NCI-H524 (cell line): ENCODE data around the gene KLF16.

Experiments
- DNase-seq, 2 experiments: peaks; one replicate each; lab custom pipeline; 2025; lab: John Stamatoyannopoulos, UW

KLF16 gene

DNA sequence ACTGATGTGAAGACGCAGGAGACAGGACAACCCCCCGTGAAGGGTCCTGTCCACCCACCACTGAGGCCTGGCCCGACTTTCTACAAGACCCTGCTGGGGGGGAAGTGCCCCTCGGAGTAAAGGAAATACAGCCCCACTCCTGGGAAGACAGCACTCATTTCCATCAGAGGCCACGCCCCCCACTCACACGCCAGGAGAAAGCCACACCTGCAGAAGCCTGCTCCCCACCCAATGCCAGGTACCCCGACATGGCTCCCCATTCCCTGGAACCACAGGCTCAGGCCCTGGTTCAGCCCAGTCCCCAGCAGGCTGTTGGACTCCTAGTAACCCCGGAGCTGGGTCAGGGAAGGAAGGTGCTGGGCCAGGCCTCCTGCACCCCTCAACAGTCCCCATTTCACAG is 40.4 kb downstream of the KLF16 start:
- DNase-seq: no peak

DNA sequence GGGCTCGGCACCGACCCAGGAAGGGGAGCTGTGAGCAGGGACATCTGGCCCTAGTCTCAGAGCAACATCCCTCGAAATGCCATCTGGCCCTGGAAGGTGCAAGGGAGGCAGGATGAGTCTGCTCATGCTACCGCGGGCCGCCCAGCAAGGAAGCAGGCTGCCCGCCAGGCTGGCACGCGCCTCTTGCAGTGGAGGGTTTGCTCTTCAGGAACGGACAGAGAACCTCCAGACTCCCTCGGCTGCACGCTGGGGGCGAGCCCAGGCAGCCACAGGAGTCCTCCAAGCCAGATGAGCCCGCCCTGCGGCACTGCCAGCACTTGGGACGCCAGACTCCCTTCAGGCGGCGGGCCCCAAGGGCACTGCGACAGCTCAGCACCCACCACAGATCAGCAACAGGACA is 41.2 kb downstream of the KLF16 start:
- peak; percentile 20 to 74 for DNase-seq

DNA sequence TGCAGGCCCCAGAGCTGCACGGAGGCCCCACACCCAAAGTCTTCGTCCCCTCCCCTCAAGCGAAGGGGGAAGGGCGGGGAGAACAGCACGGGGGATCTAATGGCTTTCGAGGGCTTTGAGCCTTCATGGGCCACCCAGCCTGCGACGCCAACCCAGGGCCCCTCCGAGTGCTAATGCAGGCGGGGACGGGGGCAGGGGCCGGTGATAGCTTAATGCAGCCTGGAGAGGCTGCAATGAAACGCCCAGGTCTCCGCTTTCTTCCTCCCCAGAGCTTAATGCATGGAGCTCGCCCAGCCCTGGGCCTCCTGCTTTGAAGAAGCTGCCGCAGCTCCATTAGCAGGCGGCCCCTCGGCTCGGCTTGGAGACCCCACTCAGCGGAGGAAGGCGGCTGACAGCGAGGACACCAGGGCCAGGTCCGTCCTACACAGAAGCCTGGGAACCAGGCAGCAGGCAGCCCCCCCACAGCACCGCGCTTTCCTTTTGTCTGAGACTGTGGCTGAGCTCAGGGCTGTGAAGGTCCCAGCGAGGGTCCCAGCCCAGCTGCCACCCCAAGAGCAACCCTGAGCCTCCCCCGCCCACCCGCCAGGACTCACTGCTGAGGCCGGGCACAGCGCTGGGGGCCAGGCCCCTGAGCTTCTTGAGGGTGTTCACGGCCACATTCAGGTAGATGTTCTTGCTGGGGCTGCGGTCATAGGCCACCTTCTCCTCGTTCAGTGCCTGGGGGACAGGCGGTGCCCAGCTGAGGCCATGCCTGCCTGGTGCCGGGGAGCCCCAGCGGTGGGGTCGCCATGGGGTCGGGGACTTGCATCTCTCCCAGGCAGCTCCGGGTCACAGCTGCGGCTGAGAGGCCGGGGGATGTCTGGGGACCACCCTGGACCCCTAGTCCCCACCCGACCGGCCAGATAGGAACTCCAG is 43.8 kb downstream of the KLF16 start:
- no peak for DNase-seq

DNA sequence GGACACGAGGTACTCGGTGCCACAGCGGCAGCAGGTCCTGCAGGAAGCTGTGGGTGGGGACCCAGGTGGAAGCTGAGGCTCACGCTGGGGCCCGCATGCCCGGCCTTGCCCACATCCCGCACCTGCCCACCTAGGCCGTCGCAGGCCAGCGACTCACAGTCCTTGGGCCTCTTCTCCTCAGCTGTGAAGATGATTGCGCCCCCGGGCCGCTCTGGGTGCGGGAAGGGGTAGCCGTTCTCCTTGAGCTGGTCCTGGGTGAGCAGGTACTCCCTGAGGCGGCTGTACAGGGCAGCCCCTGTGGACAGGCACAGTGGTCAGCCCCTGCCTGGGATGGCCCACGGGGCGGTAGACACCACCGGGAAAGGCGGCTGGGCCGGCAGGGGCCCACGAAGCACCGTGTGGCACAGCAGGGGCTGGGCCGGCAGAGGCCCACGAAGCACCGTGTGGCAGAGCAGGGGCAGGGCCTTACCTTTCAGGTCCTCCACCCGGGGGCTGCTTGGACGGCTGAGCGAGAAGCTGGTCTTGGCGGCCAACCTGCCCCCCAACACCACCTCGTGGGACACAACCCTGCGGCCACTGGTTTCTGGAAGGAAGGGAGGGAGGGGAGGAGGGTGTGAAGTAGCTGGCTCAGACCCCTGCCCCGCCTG is 44.7 kb downstream of the KLF16 start:
- DNase-seq: no peak

DNA sequence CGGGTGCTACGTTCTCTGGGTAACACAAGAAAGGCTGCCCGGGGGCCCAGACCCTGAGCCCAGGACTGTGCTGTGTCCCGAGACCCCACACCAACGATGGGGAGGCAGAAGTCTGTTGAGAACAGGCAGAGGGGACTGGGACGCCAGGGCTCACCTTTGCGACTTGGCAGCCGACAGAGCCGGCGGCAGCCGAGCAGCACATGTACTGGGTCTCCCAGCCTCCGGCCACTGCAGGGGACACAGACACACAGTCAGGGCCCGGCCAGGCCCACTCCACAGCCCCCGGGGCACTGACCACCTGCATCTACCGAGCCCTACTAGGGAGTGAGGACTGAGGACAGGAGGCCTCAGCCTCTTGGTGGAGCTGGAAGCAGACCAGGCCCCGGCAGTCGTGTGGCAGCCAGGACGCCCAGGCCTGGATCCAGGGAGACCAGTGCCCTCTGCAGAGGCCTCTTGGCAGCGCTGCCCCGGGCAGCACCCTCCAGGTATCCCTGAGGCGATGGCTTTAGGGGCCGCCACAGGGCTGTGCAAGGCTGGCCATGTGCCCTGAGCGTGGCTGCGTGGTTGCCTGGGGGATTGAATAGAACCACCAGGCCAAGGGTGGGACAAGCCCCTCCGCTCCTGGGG is 45.7 kb downstream of the KLF16 start:
- DNase-seq: no peak

DNA sequence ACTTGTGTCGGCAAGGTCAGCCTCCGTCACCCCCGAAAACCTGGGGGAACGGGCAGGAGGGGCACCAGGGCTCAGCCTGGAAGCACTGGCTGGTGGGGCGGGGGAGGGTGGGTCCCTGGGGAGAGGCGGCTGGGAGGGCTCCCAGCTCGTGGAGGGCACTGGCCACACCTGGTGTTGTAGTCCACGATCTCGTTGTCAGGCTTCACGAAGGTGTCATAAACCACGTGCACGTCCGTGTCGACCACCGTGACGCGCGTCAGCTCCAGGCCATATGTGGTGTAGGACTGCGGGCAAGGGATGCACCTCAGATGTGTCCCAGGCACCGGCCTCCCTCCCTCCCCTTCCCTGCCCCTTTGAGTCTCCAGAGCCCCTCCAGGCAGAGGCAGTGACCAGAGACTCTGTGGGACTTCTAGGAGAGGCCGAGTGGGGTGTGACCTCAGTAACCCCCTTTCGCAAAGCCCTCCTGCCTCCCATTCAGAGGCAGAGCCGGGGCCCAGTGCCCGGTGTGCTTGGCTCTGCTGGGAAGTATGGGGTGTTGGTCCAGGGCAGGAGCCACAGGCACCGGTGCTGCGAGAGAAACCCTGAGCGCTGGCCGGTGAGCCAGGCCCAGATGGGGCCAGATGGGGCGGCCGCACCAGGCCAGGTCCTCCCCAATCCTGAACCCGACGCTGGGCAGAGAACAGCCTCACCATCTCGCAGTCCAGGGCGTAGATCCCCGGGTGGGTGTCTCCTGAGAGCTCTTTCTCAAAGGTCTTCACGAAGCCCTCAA is 46.7 kb downstream of the KLF16 start:
- no peak for DNase-seq

DNA sequence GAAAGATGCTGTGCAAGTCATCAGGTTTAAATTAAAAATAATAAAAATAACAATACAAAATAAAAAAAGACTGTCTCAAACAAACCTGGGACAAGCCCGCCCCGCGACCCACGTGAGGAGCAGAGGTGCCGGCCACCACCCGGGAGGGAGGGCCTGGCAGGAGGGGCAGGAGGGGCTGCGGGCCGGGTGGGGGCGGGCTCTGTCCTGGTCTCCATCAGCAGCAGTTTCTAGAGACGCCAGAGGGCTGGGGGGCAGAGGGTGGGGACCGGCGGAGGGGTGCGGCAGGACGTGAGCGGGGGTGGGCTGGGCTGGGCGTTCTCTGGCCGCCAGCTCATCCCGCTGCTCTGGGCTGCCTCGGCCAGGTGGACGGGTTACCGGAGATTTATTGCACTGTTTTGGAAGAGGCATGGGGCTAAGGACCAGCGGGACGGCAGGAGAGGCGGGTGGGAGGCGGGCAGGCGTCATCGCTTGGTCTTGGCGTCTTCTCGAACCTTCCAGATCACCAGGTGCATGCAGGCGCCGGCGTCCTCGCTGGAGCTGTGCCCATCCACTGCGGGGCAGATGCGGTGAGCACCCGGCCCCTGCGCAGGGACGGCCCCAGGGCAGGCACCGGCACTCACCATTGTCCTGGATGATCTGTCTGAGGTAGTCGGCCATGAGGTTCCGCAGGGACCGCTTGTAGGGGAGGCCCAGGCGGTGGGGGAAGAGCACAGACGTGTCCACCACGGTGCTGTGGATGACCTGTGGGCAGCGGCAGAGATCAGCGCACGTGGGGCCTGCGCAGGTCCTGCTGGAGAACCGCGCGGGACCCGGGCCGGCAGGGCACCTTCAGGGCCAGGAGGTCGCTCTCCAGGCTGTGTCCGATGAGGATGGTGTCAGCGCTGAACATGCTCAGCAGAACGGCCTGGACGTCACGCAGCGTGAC is 47.5 kb downstream of the KLF16 start:
- DNase-seq: no peak

DNA sequence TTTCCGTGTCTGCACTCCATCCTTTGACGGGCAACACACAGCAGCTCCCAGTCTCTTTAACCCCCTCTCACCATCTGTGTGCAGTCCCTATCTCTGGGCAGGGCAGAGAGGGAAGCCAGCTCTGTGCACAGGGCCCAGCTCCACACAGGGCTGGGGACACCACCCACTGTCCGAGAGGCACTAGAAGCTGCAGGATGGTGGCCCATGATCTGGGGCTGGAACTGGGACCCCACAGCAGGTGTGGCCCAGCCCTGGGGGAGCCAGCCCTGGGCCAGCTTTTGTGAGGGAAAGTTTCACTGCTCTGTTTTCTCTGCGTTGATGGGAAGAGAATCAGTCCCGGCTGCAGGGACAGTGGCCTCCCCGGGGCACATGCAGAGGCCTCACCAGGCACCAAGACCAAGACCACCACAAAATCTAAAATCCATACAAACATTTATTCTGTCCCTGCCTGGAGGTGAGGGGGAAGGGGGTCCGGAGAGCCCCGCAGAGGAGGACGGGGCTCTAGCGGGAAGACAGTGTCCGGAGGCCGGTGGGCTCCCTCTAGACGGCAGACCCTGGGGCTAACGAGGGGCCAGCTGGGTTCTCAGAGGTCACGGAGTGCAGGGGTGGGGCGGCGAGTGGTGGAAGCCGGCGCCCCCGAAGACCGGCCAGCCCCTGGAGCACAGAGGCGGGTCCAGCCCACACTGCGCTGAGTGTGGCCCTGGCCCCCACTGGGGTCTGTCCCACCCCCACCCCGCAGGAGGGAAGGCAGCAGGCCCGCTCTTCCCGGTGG is 48.4 kb downstream of the KLF16 start:
- no peak for DNase-seq

DNA sequence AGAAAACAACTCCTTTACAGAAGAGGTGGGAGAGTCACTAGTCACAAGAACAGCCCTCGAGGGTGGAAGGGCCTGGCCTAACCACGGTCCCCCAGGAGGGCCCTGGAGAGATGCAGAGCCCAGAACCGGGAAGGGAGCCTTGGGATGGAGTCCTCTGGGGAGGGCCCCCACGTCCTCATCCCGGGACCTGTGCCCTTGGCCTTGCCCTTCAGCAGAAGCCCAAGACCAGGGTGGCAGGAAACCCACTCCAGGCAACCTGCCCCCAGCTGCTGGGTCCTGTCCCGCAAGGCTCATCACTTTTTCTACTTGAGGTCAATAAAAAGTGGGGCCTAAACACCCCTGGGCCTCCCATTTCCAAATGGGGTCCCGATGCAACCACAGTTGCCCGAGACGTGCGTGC is 49.0 kb downstream of the KLF16 start:
- no peak for DNase-seq

DNA sequence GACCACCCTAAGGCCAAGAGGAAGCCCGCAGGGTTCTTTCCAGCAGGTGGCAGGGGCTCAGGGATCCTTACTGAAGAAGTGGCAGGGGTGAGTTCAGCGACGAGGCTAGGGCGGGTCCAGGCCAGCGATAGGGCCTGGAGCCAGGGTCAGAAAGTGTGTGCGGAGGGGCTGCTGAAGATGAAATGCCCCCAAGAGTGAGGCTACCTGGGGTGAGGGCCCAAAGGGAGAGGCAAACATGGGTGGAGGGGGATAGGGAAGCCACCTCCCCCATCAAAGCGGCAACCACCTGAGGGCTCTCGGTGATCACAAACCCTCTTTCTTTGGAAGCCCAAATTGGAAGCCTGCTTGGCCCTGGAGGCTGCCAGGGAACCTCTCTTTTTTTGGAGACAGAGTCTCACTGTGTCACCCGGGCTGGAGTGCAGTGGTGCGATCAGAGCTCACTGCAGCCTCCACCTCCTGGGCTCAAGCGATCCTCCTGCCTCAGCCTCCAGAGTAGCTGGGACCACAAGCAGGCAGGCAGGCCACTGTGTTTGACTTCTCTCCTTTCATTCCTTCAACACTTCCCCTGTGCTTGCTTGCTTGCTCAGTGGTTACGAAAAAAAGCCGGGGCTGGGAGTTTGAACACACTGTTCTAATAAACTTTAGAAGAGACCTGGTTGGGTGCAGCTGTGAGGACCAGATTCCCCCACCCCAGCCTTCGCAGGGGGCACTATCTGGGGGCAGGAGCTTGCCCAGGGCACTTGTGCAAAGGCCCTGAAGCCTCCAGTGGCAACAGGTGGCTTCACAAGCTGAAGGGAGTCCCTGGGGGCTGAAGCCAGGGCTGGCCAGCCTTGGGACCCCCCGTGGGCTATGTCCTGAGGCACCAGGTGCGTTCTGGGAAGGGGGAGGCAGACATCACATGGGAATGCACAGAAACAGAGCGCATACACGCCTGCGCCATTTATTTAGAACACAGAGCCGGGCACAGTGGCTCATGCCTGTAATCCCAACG is 49.9 kb downstream of the KLF16 start:
- no peak for DNase-seq

DNA sequence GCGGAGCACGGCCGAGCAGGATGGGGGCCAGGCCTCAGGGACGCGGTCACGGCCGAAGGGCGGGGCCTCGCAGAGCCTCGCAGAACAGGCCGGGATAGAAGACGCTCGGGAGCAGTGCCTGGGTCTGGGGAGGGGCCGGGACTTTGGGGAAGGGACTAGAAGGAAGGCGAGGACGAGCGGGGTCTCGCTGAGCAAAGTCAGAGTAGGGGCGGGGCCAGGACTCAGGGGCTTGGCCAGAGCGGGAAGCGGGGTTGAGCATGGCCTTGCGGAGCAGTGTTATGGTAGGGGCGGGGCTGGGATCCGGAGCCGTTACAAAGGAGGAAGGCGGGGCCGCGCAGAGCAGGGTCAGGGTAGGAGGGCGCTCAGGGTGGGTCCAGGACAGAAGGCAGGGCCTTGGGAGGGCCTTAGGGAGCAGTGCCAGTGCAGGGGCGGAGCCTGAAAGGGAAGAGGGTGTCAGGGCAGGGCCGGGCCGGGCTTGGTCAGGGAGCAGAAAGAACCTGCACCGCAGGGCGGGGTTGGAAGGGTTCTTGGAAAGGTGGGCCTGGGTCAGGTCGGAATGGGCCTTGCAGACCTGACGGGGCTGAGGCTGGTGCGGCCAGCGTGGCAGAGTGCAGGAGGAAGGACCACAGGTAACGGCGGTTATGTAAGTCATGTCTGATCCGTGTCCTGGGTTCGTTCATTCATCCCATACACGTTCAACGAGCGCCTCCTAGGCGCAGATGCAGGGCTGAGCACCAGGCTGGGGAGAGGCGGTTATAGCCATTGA is 50.8 kb downstream of the KLF16 start:
- DNase-seq: peak; percentile 84 to 94

DNA sequence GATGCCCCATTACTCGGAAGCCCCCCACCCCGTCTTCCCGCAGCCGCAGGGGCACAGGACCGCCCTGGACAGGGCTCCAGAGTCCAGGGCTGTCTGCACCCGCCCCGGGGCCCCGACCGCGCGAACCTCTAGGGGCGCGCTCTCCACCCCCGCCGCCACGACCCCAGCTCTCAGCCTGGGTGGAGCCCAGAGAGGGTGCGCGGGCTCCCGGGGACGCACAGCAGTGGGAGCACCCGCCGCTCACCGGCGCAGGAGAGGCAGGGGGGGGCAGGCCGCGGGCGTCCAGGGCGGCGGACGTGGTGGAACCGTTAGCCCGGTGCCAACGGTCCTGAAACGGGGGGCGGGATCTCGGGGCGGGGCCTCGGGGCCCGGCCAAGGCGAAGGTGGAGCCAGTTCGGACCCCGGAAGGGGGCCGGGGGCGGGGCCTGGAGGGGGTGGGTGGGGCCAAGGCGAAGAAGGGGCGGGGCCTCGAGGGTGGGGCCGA is 51.4 kb downstream of the KLF16 start, which contains the start of gene ATP8B3:
Gene ATP8B3 (minus strand): TSS at position 335 of the 484 bp plus-strand sequence. CDS start 540 bp downstream, outside the sequence.
- DNase-seq: no peak

DNA sequence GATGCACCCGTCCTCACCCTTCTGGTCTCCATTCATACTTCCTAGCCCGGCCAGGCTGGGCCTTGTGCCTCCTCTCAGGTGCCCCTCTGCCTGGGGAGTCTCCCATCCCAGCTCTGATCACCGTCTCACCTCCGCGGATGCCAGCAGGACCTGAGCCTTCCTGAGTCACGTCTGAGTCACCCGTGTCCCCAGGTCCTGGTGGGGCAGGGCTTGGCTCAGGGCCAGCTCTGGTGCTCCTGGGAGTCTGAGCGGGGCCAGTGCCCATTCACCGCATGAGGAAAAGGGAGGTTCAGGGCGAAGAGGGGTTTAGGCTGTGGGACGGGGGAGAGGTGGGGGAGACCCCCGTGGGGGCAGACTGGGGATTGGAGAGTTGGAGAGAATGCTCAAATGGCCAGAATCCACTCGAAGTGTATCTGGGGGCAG is 51.9 kb downstream of the KLF16 start:
- DNase-seq: peak in 1 of 2 experiments; percentile 29

DNA sequence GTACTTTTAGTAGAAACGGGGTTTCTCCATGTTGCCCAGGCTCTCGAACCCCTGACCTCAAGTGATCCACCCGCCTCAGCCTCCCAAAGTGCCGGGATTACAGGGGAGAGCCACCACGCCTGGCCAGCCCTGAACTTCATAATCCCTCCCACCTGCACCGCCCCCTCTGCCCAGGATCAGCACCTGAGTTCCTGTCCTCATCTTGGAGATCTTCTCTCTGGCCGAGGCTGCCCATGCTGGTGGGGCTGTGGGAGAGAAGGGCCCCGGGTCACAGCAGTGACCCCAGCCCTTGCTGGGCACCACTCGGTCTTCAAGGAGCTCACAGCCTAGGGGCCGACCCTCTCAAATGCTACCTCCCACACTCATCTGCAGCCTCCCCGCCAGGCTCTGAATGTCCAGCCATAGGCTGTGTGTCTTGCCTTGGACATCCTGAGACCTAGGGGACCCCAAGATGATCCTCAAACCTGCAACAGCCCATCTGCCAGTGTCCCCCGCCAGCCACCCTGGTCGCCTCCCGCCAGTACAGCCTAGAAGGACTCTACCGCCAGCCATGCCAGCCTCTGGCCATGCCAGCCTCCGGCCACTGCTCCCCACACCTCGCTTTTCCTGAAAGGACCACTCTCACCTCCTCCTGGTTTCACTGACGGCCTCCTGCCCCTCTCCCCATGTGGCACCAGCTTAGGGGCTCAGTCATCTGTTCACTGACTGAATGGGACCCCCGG is 52.8 kb downstream of the KLF16 start:
- DNase-seq: no peak

DNA sequence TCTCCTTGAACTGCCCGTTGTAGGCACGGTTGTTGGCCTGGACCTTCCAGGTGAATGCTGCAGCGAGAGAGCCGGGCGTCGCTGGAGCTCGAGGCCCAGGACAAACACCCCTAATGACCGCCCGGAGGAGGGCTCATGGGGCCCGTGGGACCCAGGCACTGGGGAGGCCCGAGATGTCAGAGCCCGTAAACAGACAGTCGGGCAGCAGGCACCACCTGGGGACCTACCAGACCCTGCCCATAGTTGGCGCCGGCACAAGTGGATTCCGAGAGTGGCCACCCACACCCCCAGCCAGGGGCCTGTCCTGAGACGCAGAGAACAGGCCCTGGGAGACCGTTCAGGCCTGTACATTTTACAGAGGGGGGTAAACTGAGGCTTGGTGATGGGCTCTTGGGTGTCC is 53.7 kb downstream of the KLF16 start:
- DNase-seq: no peak

DNA sequence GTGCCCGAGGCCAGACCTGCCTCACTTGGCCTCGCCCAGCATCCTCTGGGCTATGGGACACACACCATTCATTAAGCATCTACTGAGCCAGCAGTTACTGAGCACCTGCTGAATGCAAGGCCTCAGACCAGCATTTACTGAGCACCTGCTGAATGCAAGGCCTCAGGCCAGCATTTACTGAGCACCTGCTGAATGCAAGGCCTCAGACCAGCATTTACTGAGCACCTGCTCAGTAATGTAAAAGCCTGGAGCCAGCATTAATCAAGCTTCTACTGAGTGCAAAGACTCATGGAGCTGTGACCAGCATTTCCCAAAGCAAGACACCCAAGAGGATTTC is 55.0 kb downstream of the KLF16 start:
- DNase-seq: no peak

DNA sequence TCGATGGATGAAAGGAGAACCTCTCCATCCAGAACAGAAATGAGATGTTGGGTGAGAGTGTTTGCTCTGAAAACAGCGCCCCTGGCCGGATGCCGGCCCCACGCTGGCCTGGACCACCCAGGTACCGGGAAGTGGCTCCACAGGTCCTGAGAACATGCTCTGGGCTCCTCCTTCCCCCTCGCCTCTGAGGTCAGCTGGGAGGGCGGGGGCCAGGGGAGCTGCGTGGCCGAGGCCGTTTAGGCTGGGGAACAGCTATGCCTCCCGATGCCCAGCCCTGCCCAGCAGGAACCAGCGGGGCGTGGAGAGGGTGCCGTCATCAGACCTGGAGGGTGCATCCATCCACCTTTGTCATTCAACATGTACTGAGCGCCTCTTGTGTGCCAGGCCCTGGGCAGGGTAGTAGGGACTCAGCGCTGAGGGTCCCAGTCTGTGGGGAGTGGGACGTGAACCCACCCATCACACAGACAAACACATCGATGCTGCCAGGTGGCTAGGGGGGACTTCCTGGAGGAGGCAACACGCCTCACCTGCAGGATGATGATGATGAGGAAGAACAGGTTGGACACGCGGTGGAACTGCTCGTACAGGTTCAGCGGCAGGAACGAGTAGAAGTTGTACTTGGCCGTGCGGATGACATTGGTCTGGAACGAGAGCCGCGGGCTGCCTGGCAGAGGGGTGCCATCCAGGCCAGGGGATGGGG is 55.5 kb downstream of the KLF16 start:
- DNase-seq: no peak
